NCI-H1694 (cell line): ENCODE data around the gene METTL6.
"Not testable (repeated sequence)": the region's sequence is repeated elsewhere in the genome, so short reads cannot be mapped to it uniquely, and the experiment has no call there.

ENCODE experiments used
- DNase-seq: peaks from one replicate; lab custom pipeline; 2025; lab: John Stamatoyannopoulos, UW

The METTL6 gene

GRCh38 chr3:15364078-15364477 lies 63.3 kb downstream of the METTL6 start:
- not testable (repeated sequence) for DNase-seq

DNA sequence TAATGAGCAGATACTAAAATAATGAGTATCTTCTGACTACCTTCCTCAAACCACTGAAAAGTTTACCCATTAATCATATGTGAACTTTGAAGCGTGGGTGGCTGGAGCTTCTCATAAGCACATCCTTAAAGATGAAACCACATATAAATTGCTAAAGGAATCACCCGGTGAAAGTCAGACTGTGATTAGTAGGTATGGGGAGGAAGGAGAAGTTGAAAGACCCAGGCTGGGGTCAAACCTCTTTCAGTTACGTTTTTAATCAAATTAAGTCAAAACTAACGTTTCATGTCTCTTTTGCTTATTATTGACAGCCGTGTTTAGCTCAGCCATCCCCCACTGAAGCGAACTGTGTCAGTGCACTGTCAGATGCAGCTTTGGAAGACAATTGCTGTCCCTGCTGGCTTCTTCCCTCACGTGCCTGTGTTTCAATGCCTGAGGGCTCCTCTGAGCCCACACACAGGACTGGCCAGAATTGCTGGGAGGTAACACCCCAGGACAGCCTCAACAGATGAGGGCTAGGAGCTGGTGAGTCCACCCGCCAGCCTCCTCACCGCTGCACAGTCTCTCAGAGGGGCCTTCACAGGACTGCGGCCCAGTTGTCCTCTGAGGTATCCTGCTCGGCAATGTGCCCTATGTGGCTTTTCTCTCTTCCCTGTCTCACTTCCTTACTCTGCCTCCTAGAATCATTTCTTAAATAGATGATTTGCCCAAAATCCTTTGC lies 65.7 kb downstream of the METTL6 start:
- no peak for DNase-seq

DNA sequence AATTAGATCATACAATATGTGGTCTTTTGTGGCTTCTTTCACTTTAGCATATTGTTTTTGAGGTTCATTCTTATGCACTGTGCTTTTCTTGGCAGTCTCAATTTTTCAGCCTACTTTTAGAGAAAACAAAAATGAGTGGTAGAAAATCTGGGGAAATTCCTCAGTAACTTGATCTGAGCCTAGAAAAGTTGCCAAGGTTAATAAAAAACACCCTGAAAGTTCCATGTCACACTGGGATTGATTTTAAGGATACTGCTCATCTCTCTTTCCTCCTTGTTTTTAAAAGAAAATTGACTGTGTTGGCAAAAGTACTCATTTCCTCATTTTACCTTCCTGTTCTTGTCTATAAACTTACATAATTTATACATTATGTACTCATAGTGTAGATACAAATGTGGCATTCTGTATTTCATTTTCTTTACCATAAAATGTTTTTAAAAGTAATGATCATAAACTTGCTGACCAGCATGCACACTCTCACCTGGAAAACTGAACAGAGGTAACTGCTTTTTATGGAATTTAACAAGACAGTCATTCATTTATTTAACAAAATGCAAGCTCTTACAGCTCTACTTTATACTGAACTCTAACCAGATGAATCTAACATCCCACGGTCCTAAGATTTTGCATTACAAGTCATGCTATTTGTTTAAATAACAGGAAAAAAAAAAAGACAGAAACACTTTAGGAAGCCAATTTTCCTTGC lies 66.4 kb downstream of the METTL6 start:
- DNase-seq = no peak
